NB4 (cell line): Measurements from ENCODE around the gene SLFN12L.

Experiments
- CTCF ChIP-seq: IDR thresholded peaks from one replicate; pipeline ENCODE4 v1.5.1; 2012; ENCODE audit warnings: low read depth, low read length
- POLR2A ChIP-seq: IDR thresholded peaks from 2 replicates; pipeline ENCODE4 v1.6.1; 2011; ENCODE audit warnings: mild to moderate bottlenecking; ENCODE audit not compliant: insufficient read length; ENCODE audit errors: extremely low read depth

- TF ChIP-seq CTCF = no peak
- TF ChIP-seq POLR2A = no peak
Observed at GRCh38 chr17:35540589-35541404, 3.3 kb upstream of the SLFN12L start.
